Measurements from ENCODE around the gene PURA.
"Not testable (repeated sequence)": the region's sequence is repeated elsewhere in the genome, so short reads cannot be mapped to it uniquely, and the experiment has no call there.

PURA gene

DNA sequence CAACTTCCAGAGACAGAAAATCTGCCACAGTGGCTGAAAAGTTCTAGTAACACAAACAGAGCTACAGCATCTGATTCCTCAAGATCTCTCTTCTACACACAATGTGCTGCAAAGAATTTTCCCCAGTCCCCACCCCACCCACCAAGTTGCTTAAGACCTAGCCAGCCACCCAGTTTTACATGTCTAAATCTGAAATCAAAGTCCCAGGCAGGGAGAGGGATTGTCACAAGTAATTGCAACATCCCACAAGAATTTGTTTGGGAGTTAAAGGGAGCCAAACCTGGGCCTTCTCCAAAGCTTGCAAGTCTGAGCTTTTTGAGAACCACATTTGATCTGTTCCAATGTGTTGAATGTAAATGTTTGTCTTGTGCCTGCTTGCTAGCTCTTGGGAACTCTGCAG lies 27.3 kb downstream of the PURA start:
- no peak for DNase-seq

DNA sequence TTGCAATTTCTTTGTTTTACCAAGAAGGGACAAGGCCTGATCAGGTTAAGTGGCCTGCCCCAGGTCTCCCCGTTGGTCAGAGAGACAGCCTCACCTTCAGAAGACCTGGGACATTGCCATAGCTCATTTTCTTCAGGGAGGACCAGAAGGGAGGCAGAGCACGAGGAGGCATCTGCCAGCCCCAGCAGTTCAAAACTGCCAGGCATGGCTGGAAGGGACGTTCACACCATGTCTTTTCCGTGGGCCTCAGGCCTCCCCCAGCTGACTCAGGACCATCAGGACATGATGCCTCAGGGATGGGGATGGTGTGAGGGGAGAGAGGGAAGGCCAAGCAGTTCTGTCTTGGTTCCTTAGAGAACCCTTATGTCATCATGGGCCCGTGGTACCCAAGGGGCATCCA lies 28.3 kb downstream of the PURA start:
- no peak for DNase-seq

- no peak for DNase-seq
These were observed 28.9 kb downstream of the PURA start for GRCh38 chr5:140142856-140143255.

DNA sequence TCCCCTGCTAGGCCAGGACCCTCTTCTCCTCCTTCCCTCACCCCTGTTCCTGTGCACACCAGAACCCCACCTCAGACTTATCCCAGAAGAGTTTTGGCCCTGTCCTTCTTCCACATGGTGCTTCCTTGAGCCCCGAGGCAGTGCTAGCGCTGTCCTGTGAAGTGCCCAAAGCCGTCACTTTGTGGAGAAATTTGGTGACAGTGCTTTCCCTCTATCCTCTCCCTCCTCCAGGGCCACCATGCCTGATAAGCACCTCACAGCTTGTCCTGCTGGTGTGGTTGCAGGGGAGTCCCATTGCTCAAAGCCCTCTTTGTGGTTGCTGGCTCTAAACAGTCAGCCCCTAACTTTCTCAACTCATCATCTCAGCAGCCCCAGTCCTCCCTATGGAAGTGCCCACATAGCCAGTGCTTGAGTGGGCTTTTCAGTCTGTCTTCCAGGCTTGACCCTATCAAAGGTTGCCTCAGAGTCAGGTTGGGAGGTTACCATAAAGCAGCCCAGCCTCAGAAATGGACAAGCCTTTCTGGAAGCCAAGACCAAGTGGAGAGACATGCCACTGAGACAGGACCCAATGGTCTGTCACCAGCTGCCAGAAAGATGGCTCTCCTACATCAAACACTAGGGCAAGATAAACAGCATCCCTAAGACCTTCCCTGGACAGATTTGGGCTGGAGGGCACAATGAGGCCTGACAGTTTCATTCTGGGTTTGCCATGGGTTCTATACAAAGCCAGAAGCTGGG lies 29.8 kb downstream of the PURA start:
- DNase-seq = no peak

DNA sequence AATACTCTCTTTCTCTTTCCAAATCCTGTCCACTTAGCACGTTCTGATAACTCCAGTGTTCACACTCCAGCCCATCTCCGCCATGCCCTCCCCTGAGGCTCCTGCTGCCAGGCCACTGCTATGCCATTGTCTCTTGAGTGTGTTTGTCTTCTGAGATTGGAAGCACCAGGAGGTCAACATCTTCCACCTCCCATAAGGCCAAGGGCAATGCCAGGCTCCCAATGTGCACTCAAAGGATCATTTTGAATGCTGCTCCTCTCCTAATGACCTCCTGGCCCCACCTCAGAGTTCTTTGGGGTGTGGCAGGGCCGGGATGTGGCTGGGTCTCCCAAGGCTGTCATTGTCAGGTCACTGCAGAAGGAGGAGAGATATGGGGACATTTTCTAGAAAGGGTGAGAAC lies 31.3 kb downstream of the PURA start:
- DNase-seq = no peak

GRCh38 chr5:140145818-140146522 lies 32.1 kb downstream of the PURA start:
- no peak for DNase-seq

- DNase-seq = no peak
These were observed 32.6 kb downstream of the PURA start for GRCh38 chr5:140146523-140146842.

GRCh38 chr5:140147460-140147859 lies 33.6 kb downstream of the PURA start:
- DNase-seq = no peak

DNA sequence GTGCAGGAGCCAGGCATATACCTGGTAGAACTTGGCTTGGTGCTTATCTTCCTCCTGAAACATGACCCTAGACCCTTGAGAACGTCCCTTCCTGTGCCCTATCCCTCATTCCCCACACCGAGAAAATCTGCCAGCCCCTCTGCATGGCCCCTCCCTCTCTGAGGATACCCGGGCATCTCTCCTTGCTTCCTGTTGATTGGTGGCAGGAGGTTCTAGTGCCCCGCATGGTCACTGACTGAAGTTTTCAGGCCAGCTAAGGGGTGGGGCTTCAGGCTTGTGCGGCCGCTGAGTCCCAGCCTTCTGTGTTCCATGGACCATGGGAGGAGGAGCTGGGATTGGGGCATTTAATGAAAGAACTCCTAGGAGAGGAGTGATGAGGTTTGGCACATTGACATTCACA lies 34.6 kb downstream of the PURA start:
- DNase-seq = peak; percentile 24

GRCh38 chr5:140150201-140150600 lies 36.3 kb downstream of the PURA start:
- no peak for DNase-seq

DNA sequence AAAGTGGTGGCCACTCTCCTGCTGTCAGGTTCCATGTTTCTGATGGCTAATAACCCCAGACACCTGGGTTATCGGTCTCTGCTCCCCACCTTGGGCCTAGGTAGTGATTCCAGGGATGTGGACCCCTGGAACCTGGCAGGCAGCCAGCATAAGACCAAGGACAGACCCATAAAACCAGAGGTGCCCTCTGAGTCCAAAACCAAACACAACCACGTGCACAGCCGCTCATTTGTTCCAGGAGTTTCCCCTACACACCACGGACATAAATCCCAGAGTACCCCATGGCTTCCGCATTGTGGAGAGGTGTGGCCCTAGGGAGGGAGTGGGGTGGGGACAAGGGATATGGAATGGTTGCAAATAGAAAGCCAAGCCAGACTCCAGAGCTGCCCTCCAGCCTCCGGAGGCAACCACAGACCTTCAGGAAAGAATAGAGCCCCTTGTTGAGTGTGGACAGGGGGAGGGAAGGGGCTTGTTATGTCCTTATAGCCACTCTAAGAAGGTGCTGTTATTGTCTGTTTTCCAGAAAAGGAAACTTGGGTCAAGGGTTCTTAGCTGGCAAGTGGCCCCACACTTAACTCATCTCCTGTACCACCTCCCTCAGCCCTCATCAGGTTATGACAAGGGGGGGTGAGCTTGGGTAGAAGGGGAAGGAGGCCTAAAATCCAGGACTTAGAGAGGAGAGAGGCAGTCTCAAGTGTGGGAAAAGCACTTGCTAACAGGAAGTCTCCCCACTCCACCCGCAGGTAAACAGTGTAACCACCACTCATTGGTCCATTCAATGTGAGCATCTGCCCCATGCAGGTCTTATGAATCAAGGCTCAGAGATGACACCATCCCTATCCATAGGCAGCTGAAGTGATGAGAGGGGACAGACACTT lies 37.5 kb downstream of the PURA start:
- DNase-seq = peak; percentile 96

DNA sequence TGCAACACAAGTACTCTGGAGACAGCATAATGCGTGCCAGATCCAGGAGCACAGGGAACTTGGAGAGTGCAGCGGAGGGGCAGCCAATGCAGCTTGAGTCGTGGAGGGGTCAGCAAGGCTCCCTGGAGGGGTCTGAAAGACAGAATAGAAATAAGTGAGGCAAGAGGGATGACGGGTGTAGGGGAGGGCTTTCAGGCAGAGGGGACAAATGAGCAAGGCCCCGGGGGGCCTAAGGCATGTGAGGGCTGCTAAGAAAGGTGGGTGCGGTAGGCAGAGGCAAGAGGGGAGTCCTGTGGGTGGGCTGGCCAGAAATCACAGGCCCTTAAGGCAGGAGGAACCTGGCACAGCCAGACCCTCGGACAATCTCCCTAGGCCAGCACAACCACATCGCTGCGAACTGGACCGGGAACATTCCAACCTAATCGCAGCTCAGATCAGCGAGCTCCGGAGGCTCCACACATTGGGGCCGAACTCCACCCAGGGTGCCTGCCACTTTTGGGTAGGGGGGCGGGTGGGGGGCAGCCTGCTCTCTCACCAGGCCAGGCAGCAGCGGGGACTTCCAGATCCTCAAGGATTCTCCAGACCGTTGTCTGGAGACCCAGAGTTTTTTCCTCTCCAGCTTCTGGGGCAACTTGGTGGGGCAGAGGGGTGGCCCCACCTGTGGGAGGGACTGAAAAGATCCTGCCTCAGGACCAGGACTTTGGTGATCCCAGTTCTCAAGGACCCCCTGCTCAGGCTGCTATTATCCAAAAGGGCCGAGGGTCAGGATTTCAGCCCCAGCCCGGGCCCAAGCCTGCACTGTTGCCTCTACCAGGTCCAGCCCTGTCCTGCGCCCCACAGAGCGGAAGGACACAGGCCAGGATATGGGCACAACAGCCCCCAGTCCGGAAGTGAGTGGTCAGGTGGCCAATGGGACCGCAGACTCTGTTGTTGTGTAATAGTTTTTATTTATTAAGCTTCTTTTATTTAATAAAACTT lies 38.4 kb downstream of the PURA start:
- no peak for DNase-seq

GRCh38 chr5:140153255-140153654 lies 39.3 kb downstream of the PURA start:
- DNase-seq = no peak

DNA sequence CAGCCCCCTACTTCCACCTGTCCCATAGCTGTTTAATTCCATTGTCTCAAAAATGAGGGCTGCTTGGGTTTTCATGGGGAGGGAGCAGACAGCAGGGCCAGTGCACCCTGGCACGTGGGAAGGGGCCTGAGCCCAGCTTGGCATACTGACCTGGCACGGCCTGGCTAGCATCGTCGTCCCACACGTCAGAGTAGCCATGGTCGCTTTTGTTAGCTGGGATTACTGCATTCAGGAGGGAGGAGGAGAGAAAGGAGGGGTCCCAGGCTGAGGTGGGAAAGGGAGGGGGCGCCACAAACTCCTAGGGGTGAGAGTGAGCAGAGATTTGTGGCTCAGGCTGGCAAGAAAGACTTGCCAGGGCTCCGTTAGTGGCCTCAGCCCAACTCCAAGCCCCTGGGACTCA lies 40.0 kb downstream of the PURA start:
- no peak for DNase-seq

GRCh38 chr5:140154710-140155381 lies 40.9 kb downstream of the PURA start:
- not testable (repeated sequence) for DNase-seq

DNA sequence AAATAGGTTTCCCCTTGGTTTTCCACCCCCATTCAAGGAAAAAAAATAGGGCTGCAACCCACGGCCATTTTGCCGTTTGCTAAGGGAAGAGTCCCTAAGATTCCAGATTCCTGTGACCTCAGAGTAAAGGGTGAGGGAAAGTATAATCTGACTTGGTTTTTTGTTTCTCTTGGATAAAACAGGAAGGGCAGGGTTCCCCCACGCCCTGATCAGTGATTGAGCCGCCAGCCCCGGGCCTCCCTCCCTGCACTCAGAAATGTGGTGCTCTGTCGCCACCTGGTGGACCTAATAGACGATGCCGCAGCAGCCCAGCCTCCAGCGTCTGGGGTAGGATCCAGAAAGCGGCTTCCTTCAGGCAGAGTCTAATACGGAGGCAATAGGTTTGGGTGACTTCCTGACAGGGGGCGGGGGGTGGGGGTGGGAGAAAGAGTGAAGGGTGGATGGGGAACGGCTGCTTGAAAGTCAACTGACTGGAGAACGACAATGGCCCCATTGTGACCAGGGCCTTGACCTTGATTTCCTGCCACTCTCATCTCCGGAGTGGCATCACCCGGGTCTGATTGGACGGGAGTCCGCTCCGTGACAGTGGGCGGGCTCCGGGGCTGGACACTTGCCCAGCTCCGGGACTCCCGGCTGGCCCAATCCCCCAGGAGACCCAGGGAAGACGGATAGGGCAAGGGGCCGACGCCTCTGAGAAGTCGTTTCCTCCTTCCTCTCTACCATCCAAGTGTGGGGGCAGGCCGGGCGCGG lies 43.3 kb downstream of the PURA start:
- DNase-seq = peak; percentile 92

- DNase-seq = no peak
These were observed 45.4 kb downstream of the PURA start for GRCh38 chr5:140159014-140159927.

- no peak for DNase-seq
These were observed 48.4 kb downstream of the PURA start for GRCh38 chr5:140162275-140162674.

- no peak for DNase-seq
These were observed 48.9 kb downstream of the PURA start for GRCh38 chr5:140162781-140163180.
